SK-N-MC (cell line): Measurements from ENCODE around the gene TBC1D22A.

Source experiments
- EZH2 ChIP-seq: fragments of 200-600 bp; sonication (generic); IDR thresholded peaks from one replicate; pipeline ENCODE4 v1.6.1; 2017; ENCODE audit warnings: antibody characterized with exemption
- POLR2AphosphoS5 ChIP-seq: IDR thresholded peaks from 2 replicates; pipeline ENCODE4 v1.6.1; 2012; ENCODE audit warnings: mild to moderate bottlenecking, low read depth, low read length, borderline replicate concordance

DNA sequence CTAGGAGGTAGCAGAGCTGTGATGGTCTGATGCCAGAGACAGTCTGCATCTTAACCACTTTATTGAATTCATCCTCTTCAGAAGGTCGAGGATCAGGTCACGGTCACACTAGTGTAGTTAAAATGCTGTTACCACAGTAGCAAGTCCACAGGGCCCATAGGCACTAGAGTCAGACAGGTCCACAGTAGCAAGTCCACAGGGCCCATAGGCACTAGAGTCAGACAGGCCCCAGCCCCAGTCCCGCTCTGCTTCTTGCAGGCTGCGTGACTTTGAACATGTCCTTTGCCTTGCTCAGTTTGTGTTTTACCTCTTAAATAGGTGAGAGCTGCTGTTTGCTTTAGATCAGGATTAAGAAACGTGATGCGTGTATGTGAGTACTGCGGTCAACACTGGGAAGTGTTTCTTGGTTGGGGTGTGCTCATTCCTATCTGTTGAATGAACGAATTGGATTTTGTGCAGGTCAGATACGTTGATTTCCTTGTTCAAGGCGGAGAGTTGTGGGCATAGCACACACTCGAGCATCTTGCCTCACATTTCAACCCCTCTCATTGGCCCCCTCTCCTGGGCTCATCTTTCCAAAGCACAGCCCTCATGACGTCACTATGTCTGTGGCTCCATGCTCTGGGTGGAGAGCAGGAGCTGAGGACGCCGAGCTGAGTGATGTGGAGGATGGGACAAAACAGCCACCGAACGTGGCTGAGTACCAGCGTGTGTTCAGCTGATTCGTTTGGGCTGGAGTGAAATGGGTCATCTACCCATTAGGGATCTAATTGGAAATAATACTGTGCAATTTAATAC, 191.7 kb downstream of the TBC1D22A start:
- no peak for TF ChIP-seq EZH2
- TF ChIP-seq POLR2AphosphoS5: no peak
